DMS153 treated with DMSO at 0.1 percent for 48 hours (cell line): ENCODE data around the gene NME4.
"Not testable (repeated sequence)": the region's sequence is repeated elsewhere in the genome, so short reads cannot be mapped to it uniquely, and the experiment has no call there.

Source experiments
- DNase-seq: peaks from one replicate; lab custom pipeline; 2025; ENCODE audit not compliant: unreplicated experiment; lab: John Stamatoyannopoulos, UW

NME4 gene

DNA sequence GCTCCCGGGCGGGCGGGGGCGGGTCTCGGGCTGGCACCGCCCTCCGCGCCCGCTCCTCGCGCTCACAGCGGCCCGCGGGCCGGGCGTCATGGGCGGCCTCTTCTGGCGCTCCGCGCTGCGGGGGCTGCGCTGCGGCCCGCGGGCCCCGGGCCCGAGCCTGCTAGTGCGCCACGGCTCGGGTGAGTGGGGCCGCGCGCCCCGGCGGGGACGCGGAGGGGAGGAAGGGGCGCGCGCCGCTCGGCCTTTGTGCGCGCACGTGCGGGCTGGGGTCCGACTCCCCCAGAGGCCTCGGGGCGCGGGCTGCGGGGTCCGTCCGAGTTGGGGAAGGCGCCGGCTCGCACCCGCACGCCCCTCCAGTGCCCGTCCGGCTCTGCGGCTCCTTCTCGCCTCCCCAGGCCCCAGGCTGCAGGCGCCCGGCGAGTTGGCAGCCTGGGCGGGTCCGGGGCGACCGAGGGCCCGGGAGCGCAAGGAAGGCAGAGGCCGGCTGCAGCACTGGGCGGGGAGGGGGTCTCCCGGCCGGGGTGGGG, at the start of gene NME4:
Gene NME4 (plus strand): TSS at position 65 of the 527 bp plus-strand sequence. CDS start 24 bp downstream, at position 89.
- DNase-seq, result no peak

DNA sequence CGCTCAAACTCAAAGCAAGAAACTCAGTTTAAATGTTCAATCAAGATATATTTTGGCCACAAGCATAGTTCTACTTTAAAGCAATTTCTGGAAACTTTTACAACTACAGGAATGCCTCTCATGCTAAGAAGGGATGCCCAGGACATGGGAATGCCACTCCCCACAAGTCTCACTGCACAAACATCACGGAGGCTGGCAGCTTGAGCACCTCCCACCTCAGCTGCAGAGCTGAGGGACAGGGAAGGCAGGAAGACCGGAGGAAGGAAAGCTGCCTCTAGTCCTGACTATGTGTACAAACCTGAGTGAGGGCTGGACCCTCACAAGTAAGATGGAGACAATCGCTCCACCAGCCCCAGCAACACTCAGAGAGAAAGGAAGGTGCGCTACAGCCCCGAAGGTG, 49.8 kb upstream of the NME4 start:
- no peak for DNase-seq

DNA sequence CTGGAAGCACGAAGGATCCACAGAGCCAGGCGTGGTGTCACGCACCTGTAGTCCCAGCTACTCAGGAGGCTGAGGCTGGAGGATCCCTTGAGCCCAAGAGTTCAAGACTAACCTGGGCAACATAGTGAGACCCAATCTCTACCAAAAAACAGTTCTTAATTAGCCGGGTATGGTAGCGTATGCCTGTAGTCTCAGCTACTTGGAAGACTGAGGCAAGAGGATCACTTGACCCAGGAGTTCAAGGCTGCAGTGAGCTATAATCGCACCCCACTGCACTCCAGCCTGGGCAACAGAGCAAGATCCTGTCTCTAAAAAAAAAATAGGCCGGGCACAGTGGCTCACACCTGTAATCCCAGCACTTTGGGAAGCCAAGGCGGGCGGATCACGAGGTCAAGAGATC, 48.5 kb upstream of the NME4 start:
- DNase-seq, result not testable (repeated sequence)

DNA sequence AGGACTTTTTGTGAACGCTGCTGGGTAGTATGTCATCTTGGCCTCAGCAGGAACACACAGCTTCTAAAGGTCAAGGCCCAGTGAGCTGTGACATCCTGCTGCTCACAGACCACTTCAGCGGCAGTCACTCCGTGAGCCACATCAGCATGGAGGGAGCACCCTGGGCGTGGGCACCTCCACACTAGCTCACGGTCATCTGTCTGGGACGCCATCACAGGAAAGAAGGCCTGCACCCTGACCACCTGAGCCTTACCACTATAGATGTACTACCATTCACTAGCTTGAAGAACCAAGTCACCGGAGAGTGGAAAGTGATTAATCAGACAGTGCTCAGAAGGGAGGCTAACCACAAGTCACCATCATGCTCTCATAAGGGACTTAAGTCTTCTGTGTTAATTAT, 47.8 kb upstream of the NME4 start:
- no peak for DNase-seq

DNA sequence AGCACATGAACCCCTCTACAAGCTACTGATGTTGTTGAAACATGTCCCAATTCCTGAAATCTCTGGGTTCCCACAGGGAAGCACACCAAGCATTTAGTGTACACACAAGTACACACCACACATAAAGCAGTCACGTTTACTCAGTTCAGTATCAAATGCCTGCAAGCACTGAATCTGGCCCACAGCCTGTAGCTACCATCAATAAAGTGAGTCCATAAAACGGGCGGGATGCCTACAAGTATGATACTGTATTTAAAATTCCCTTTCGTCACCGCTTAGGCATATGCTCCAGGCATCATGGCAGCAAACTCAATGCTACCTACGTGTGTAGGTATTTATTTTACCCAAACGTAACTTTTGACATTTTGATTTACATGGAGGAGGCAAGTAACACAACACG, 46.8 kb upstream of the NME4 start:
- no peak for DNase-seq

DNA sequence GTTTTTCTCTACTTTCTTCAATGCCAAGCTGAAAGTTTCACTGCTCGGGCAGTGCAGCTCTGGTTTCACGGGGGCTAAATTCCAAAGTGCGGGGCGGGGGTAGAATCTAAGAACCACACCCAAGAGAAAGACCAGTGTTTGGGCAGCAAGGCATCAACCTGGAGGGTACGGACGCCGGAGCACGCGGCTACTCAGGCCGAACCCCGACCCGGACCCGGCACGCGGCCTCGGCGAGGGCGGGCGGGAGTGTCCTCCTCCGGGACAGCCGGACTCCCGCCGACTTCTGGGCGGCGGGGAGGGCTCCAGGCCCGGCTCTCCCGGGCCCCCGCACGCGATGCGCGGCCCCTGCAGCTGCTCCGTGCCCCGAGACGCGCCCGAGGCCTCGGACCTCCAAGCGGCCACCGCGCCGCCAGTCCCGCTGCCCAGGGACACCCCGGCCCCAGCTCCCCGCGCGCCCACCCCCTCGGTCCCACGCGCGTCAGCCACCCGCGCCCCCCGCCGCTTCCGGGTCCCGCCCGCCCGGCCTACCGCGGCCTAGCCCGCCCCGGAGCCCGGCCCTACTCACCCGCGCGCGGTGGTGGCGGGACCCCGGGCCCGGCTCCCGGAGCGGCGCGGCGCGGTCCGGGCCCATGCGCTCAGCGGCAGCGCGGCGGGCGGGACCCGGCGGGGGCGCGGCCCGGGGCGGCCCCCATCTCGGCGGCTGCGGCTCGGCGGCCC, 45.0 kb upstream of the NME4 start:
- no peak for DNase-seq

DNA sequence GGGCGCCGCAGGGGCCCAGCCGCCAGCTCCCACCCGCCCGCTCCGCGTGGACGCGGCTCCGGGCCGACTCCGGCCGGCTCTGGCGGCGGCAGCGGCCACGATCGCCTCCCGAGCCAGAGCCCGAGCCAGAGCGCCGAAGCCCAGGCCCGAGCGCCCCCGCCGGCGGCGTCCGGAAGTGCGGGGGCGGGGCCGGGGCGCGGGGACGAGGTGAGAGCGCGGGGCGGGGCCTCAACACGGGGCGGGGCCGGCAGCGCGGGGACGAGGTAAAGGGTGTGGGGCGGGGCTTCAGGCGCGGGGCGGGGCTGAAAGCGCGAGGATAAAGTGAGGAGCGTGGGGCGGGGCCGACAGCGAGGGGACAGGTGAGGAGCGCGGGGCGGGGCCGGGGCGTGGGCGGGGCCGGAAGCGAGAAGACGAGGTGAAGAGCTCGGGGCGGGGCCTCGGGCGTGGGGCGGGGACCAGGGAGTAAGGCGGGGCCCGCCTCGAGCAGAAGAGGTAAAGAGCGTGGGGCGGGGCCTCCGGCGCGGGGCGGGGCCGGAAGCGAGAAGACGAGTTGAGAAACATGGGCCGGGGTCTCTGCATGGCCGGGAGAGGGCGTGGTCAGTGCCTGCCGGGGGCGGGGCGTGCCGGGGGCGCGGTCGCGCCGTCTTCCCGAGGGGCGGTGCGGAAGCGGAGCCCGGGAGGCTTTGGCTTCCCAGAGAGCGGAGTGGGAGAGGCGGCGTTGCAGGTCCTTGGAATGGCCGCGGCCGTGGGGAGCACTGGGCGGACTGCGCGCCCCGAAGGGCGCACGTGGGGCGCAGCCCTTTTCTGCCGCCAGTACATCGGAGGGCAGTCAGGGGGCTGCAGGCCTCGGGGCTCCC, 44.2 kb upstream of the NME4 start, which contains the start of gene AXIN1:
Gene AXIN1 (minus strand): TSS at position 177 of the 857 bp plus-strand sequence. CDS start 5,698 bp downstream, outside the sequence.
- peak; percentile 97 for DNase-seq

DNA sequence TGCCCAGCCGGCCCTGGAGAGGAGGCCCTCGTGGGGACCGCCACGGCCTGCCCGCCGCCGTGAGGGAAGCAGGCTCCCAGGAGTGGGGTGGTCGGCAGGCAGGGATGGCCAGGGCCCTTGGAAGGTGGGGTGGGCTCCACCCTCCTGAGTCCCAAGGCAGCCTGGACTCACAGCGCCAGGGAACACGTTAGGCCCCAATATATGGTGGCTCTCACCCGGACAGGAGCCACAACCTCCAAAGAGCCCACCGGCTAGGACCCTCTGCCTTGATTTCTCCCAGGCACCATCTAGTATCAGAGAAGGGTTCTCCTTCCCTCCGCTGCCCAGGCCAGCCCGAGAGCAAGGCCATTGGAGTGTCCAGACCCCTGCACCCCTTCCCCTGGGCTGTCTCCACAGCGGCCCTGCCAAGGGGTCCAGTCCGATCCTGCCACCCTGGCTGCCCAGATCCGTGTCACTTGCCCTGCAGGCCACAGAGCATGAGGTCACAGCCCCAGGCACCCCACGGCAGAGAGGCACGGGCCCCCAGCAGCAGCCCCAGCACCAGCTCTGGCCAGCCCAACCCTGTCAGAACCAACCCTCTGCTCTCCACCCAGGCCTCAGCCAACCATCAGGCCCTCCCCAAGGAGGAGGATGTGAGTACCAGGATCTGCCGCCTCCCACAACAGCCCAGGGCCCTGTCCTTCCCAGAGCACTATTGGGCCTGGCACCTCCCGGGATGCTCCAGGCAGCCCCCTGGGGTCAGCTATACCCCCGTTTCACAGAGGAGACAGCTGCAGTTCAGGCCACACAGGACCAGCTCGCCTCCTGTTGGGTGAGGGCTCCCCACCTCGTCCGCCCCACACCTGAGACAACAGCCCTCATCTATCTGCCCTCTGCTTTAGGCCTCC, 43.4 kb upstream of the NME4 start:
- DNase-seq, result no peak

DNA sequence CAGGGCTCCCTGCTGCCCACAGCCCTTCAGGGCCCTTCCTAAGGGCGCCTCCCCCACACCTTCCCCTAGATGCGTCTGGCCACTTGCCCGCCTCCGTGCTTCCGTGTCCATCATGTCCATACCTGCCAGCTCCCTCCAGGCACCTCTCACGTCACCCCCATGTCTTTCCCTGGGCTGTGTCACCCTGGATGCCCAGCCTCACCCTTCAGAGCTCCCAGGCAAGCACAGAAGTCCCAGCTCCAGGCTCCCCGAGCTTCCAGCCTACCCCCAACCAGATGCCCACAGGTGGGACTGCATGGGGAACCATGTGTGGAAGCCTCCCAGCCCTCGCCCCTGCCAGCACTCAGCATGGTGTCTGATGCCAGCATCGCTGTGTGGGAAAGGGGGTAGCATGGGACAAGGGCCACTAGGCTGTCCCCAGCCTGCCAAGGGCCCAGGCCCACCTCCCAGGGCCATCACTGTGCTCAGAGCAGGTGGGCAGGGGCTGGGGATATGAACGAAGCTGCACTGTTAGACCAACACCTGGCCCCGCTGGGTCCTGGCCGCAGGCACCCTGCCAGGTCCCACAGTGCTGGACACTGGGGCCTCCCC, 42.6 kb upstream of the NME4 start:
- DNase-seq, result no peak

DNA sequence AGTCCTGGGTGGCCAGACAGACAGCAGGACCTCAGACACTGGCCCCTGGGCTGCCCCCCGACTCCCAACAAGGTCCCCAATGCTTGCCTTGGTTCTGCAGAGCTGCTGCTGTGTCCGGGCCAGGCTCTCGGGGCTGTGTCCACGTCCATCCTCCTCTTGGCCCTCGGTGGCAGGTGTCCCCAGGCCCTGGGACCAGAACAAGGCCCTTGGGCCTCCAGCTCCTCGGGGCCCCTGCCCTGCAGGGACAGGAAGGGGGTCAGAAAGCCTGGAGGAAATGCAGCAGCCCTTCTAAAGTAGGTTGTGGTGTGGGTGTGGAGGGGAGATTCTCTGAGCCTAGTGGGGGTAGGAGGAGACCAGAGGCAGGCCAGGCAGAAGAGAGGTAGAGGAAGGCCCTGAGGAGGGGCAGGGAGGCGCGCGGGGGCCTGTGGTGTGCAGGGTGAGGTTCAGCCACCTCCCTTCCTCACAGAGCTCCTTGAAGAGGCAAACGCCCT, 42.0 kb upstream of the NME4 start:
- no peak for DNase-seq

DNA sequence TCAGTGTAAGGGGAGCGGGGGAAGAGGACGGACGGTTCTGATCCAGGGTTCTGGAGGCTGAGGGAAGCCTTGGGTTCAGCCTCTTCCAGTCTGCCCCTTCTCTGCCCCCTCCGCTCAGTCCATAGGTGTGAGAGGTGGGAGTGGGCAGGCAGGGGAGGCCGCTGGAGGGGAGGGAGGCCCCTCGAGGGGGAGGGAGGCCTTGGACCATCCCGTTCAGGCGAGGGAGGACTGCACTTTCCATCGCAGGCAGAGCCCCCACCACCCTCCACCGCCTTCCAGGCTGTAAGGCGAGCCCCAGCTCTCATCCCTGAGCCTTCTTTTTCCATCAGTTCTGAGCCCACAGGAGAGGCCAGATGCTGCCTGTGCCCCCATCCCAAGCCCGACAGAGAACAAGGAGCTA, 40.3 kb upstream of the NME4 start:
- no peak for DNase-seq

DNA sequence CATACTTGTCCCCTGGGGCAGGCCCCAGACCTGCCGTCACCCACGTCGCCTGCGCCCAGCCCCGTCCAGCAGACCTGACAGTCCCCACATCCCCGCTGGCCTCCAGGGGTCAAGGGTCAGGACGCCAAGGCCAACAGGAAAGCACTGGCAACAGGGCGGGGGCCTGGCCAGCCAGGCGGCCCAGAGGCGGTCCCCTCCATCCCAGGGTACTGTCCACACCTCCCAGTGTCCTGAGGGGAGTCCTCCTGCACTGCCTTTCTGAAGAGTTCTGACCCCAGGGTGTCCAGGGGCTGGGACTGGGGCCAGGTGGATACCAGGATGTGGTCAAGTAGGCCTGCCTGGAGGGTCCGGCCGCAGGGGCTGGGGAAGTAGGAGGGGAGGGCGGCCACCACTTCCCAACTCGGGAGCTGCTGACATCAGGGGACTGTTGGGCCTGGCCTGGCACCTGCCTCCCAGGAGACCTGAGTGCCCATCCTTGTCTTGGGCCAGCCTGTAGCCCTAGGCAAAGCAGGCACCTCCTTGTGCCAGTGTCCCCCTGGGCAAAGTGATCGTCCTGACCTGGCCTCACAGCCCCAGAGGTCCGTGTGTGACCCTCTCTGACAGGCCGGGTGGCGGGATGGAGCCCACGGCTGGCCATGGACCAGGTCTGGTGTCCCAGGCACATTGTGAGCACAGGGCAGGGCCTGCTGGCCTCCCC, 37.8 kb upstream of the NME4 start:
- DNase-seq, result no peak

DNA sequence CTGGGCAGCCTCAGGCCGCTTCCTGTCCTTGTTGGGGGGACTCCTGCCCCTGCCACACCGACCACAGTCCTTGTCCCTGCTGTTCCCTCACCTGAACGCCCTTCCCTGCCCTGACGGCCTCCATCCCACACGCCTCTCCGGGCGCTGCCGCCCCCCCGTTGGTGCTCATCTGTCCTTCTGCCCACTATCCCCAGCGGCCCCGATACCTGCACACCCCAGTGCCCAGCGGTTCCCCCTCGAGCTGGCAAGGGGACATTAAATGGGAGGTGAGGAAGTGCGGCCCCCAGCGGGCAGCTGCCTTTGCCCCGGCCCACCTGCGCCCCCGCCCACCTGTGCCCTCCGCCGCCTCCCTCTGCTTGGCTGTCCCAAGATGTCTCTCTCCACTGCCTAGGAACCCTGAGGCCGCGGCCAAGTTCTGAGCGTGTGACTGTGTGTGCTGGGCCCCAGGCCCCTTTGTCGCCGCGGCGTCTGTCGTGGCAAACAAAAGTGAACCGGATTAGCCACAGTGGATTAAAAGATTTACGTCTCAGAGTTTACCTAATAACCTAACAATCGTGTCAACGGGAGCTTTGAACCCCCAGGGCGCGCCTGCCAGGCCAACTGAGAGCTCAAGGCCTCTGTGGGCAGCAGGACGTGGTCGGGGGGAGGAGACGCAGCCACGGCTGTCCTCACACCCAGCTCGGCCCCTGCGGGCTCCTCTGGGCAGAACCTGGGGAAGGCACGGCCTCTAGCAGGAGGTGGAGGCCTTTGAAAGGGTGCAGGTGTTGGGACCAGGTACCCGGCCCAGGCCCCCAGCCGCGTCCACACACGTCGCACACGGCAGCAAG, 36.9 kb upstream of the NME4 start:
- no peak for DNase-seq

DNA sequence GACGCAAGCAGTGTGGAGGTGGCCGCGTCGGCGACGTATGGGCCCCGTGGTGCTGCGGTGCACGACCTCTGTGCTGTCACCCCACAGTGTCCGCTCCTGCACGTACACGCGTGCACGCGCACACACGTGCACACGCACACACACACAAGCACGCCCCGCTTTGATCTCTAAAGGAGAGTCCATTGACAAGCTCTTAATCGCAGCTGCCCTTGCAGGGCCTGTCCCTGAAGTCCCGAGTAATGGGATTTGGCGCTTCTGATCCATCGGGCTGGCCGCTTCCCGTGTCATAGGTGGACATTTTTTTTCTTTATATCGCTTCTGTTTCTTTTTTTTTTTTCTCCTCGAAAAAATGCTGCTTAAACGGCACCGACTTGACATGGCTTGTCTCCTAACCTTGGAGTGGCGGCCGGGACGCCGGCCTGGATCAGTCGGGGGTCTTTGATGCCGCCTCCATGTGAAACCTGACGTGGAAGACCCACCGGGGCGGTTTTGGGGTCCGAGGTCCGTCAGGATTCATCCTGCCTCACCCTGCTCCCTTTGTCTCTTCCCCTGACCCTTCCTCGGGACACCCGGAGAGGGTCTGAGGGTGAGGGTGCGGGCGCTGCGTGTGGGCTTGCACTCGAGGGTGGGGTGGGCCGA, 36.2 kb upstream of the NME4 start:
- DNase-seq, result no peak

DNA sequence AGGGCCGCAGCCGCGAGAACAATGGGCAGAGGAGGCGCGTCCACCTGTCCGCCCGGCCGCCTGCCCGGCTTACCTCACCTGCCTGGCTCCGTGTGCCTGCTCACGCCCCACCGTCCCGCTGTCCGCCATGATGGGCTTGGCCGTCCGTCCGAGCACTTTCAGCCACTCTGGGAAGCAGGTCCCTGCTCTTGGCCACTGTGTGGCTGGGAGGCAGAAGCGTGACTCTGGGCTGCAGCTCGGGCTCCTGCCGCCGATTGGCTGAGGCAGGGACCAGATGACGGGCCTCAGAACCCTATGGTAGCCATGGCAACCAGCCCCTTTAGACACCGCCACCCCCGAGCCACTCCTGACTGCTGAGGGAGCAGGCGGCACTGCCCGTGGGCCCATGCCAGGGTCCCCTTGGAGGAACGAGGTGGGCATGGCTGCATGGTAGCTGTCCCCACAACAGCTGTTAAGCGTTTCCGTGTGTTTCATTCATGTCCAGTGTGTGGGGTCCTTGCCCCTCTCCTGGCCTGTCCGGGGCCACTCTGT, 35.6 kb upstream of the NME4 start:
- DNase-seq, result no peak

DNA sequence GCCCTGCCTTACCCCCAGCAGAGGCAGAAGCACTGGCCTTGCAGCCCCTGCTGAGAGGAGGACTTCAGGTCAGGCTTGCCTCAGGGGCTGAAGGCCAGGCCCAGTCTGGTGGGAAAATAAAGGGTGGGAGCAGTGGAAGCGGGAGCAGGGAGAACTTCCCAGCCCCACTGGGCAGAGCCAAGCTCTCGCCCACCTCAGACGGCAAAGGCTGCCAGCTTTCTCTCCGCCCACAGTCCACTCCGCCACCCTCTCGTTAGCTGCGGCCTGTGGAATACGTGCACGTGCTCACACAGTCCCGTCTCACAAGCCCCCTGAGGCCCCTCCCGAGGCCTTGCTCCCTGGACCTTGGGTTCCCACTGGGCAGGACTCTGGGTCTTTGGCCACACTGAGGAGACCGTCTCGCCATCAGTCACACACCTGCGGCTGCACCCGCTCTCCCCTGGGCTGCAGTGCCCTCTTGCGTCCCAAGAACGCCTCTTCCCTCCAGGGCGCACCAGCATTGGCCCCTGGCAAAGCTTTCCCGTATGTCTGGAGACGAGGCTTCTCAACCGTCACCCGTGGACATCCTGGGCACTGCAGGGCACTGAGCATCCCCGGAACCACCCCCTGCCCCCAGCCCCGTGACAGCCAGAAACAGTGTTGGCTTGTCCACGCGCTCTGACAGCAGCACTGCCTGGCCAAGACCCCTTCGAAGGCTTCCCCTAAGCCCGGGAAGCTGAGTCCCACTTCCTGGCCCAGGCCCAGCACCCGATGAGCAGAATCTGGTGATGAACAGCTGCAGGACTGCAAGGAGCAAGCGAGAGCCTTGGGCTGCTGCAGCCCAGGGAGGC, 34.9 kb upstream of the NME4 start:
- peak; percentile 68 for DNase-seq

DNA sequence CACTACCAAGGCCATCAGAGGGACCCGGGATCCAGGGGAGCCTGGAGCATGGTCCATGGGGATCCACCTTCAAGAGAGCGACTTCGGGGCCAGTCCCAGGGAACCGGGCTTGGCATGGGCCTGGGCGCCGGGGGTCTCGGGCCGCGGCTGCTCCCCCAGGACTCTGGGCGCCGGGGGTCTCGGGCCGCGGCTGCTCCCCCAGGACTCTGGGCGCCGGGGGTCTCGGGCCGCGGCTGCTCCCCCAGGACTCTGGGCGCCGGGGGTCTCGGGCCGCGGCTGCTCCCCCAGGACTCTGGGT, 34.3 kb upstream of the NME4 start:
- not testable (repeated sequence) for DNase-seq
